Bronchial epithelial cell (primary cell): ENCODE measurements around the gene ASS1. TPM values are rescaled to one million over a fixed set of nuclear protein-coding genes. Genes with fewer than 3 reads are reported as not detected.

Experiments
- DNase-seq: peaks from one replicate; pipeline ENCODE4 v3.0.0-alpha.2; 2010; ENCODE audit warnings: low read depth
- FAIRE-seq: peaks from 2 replicates; lab custom pipeline; 2011; peaks lifted over from hg19 to GRCh38; lab: Jason Lieb, UNC
- H3K27me3 ChIP-seq: 2 replicates; pipeline ENCODE4 v1.5.1; 2011; ENCODE audit warnings: low read length; ENCODE audit not compliant: control insufficient read depth, insufficient read depth
- H3K36me3 ChIP-seq: 2 replicates; pipeline ENCODE4 v1.5.1; 2011; ENCODE audit warnings: low read length; ENCODE audit not compliant: control insufficient read depth, insufficient read depth
- H3K4me3 ChIP-seq: 2 replicates; pipeline ENCODE4 v1.5.1; 2011; ENCODE audit warnings: mild to moderate bottlenecking, low read depth, low read length, control low read depth
- total RNA-seq: library from RNA; depleted of rRNA; stranded (reverse); fragments of >200 nt; gene quantifications from 2 replicates; pipeline ENCODE4 v1.2.1, GENCODE V29; 2014
- TF ChIP-seq, protein P1 (sequence below): IDR thresholded peaks from 2 replicates; pipeline ENCODE4 v1.5.1; 2011; ENCODE audit warnings: mild to moderate bottlenecking, moderate library complexity, low read length, control low read depth, inconsistent platforms; ENCODE audit not compliant: insufficient read depth, severe bottlenecking

Gene ASS1
- total RNA-seq, 1 donor from 2014 or later: 415 TPM

GRCh38 chr9:130471411-130472183 lies 26.8 kb downstream of the ASS1 start:
- DNase-seq (no peak), FAIRE-seq (no peak)
- no peak overlapping the region for H3K4me3 ChIP-seq
- TF ChIP-seq, protein P1, sequence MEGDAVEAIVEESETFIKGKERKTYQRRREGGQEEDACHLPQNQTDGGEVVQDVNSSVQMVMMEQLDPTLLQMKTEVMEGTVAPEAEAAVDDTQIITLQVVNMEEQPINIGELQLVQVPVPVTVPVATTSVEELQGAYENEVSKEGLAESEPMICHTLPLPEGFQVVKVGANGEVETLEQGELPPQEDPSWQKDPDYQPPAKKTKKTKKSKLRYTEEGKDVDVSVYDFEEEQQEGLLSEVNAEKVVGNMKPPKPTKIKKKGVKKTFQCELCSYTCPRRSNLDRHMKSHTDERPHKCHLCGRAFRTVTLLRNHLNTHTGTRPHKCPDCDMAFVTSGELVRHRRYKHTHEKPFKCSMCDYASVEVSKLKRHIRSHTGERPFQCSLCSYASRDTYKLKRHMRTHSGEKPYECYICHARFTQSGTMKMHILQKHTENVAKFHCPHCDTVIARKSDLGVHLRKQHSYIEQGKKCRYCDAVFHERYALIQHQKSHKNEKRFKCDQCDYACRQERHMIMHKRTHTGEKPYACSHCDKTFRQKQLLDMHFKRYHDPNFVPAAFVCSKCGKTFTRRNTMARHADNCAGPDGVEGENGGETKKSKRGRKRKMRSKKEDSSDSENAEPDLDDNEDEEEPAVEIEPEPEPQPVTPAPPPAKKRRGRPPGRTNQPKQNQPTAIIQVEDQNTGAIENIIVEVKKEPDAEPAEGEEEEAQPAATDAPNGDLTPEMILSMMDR: no peak
- no peaks in the 10 kb centered on the region for H3K36me3 ChIP-seq
- H3K27me3 ChIP-seq: no peaks in the 10 kb centered on the region

GRCh38 chr9:130472184-130472705 lies 27.5 kb downstream of the ASS1 start:
- FAIRE-seq: no peak
- DNase-seq: no peak
- Histone ChIP-seq H3K4me3 (no peak overlapping the region), H3K27me3 (no peaks in the 10 kb centered on the region), H3K36me3 (peaks cover 2% of the 10 kb centered on the region)
- TF ChIP-seq, protein P1: no peak

DNA sequence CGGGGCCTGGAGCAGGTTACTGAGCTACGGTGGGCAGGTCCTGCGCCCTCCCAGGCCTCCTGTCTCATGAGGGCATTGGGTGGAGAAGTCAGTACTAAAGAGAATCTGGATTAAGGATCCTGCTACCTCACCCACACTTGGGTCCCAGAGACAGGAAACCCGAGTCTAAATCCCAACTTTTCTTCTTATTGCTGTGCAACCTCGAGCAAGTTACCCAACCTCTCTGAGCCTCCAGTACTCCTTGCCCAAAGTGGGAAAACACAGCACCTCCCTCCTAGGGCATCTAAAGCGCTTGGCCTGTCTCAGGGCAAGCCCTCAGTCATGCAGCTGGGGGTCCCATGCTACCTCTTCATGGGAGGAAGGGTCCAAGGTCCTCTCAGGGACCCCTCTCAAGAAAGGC lies 28.2 kb downstream of the ASS1 start:
- TF ChIP-seq, protein P1: no peak

GRCh38 chr9:130473566-130473965 lies 28.8 kb downstream of the ASS1 start:
- TF ChIP-seq, protein P1: no peak
- H3K27me3 ChIP-seq: no peaks in the 10 kb centered on the region
- peaks cover 2% of the 10 kb centered on the region for H3K36me3 ChIP-seq
- no peak for DNase-seq
- FAIRE-seq: no peak
- H3K4me3 ChIP-seq: no peak overlapping the region

More for the DNA sequence above, 28.2 kb downstream of the ASS1 start:
- no peak for DNase-seq
- H3K27me3 ChIP-seq: no peaks in the 10 kb centered on the region
- FAIRE-seq: no peak
- H3K36me3 ChIP-seq: peaks cover 2% of the 10 kb centered on the region
- H3K4me3 ChIP-seq: no peak overlapping the region

DNA sequence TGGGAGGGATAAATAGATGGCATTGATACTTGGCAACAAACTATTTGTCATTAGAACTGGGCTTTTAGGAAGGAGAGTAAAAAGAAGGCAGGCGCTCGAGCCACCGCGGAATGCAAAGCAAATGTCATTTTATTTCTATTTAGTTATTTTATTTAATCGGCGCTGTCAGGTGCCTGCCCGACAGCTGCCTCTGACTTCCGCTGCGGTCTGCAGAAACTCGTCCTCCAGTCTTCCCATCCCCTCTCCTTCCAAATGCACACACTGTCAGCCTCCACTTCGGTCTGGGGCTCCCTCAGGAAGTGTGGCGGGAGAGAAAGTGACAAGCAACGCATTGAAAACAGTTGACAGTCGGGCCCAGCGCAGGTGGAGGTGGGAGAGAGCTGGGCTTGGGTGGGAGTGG lies 29.3 kb downstream of the ASS1 start:
- no peak overlapping the region for H3K4me3 ChIP-seq
- TF ChIP-seq, protein P1: no peak
- no peaks in the 10 kb centered on the region for H3K27me3 ChIP-seq
- no peak for DNase-seq
- no peak for FAIRE-seq
- peaks cover 2% of the 10 kb centered on the region for H3K36me3 ChIP-seq
